ENCODE data around the gene MKLN1. TPM values are rescaled to one million over a fixed set of nuclear protein-coding genes. Genes with fewer than 3 reads are reported as not detected.
A peak's percentile ranks its signal among the peaks of the same experiment; 100 is the strongest.
"Not testable (repeated sequence)": the region's sequence is repeated elsewhere in the genome, so short reads cannot be mapped to it uniquely, and the experiment has no call there.

The MKLN1 gene
- total RNA-seq, 1 experiment from 2014 or later = 55.6 TPM

DNA sequence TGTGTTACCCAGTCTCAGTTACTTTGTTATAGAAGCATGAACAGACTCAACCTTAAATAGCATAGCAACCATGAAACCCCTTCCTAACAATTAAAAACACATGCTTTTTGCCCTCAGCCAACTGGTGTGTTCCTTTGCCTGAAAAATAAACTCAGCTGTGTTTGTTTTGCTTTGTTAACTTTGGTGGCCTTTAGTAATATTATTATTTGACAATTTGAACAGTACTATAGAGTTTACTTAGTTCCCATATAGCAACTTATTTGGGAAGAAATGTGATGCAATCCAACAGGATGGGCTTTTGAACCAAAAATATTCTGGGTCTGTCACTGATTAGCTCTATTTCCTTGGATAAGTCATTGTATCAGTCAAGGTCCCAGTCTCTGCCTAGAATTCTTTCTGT, 22.5 kb upstream of the MKLN1 start:
- DNase-seq (ENCODE audit: low read depth, low spot score) = no peak
- in situ Hi-C loops (cut with HindIII; ENCODE audit: low pct_unique_long_range_greater_than_20kb, low sequenced_read_pairs) = no loop called here

DNA sequence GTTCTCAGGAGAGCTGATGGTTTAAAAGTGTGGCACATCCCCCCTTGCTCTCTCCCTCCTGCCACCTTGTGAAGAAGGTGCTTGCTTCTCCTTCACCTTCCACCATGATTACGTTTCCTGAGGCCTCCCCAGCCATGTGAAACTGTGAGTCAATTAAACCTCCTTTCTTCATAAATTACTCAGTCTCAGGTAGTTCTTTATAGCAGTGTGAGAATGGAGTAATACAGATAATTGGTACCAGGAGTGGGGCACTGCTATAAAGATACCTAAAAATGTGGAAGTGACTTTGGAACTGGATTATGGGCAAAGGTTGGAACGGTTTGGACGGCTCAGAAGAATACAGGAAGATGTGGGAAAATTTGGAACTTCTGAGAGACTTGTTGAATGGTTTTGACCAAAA, 21.6 kb upstream of the MKLN1 start:
- DNase-seq (ENCODE audit: low read depth, low spot score); in situ Hi-C loops (cut with HindIII; ENCODE audit: low pct_unique_long_range_greater_than_20kb, low sequenced_read_pairs): not testable (repeated sequence)

DNA sequence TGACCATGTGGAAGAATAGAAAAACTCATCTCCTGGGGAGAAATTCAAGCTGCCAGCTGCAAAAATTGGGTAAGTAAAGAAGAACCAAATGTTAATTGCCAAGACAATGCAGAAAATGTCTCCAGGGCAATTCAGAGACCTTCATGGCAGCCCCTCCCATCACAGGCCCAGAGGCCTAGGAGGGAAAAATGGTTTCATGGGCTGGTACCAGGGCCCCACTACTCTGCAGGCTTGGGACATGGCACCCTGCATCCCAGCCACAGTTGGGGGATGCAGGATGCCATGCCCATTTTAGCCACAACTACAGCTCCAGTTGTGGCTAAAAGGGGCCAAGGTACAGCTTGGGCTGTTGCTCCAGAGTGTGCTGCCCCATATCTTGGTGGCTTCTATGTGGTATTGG, 20.9 kb upstream of the MKLN1 start:
- in situ Hi-C loops (cut with HindIII; ENCODE audit: low pct_unique_long_range_greater_than_20kb, low sequenced_read_pairs) = no loop called here
- no peak for DNase-seq (ENCODE audit: low read depth, low spot score)

DNA sequence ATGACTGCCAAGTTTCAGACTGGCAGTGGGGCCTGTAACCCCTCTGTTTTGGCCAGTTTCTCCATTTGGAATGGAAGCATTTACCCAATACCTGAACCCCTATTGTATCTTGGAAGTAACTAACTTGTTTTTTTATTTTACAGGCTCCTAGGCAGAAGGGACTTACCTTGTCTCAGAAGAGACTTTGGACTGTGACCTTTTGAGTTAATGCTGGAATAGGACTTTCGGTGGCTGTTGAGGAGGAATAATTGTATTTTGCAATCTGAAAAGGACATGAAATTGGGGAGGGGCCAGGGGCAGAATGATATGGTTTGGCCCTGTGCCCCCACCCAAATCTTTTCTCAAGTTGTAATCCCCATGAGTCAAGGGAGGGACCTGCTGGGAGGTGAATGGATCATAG, 20.0 kb upstream of the MKLN1 start:
- DNase-seq (ENCODE audit: low read depth, low spot score) = no peak
- in situ Hi-C loops (cut with HindIII; ENCODE audit: low pct_unique_long_range_greater_than_20kb, low sequenced_read_pairs) = no loop called here

DNA sequence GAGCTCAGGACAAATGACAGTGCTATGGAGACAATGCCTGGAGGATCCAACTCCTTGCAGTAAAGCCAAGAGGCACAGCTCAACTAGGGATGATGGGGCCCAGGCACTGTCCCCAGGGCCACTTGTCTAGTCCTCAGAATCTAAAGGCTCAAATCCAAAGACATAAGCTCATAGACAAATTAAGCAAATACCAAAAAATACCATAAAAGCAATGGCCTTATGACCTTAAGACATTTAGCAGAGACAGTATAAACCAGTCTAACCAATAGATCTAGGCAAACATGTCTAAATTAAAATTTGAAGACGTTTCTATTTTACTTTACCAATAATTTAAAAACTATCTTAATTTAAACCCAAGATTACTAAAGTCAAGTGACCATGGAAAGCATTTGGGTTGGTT, 14.8 kb upstream of the MKLN1 start:
- in situ Hi-C loops (cut with HindIII; ENCODE audit: low pct_unique_long_range_greater_than_20kb, low sequenced_read_pairs) = no loop called here
- no peak for DNase-seq (ENCODE audit: low read depth, low spot score)

DNA sequence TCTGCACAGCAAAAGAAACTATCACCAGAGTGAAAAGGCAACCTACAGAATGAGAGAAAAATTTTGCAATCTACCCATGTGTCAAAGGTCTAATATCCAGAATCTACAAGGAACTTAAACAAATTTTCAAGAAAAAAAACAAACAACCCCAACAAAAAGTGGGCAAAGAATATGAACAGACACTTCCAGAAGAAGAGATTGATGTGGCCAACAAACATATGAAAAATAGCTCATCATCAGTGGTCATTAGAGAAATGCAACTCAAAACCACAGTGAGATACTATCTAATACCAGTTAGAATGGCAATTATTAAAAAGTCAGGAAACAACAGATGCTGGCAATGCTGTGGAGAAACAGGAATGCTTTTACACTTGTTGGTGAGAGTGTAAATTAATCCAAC, 7.1 kb upstream of the MKLN1 start:
- in situ Hi-C loops (cut with HindIII; ENCODE audit: low pct_unique_long_range_greater_than_20kb, low sequenced_read_pairs) = no loop called here
- no peak for DNase-seq (ENCODE audit: low read depth, low spot score)

DNA sequence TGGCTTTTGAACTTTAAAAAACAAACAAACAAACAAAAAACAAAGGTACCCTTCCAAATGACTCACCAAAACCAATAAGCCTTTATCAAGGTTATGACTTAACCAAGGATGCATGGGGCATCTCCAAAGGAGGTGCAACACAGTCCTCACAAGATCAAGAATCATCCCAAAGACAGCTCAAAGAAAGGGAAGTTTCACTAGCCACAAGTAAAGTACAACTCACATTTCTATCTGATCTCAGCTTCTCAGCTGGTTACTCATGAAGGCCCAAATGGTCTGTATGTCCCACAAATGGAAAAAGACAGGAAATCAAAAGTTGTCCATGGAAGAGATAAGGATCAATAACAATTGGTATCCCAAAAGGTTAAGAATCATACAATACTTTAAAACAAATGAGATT, 6.0 kb upstream of the MKLN1 start:
- no peak for DNase-seq (ENCODE audit: low read depth, low spot score)
- in situ Hi-C loops (cut with HindIII; ENCODE audit: low pct_unique_long_range_greater_than_20kb, low sequenced_read_pairs) = no loop called here

DNA sequence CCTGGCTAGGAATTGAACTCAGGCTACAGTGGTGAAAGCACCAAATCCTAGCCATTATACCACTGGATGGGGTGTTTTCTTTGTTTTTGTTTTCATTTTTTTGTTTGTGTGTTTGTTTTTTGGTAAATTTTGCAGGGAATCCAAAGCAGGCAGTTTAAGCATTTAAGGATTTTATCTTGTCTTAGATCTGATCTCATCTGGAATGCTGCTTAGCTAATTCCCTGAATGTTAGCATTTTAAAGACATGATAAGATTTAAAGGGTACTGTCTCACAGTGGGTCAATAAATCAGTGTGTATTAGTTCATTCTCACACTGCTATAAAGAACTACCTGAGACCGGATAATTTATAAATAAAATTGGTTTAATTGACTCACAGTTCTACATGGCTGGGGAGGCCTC, 5.6 kb upstream of the MKLN1 start:
- in situ Hi-C loops (cut with HindIII; ENCODE audit: low pct_unique_long_range_greater_than_20kb, low sequenced_read_pairs) = no loop called here
- no peak for DNase-seq (ENCODE audit: low read depth, low spot score)

DNA sequence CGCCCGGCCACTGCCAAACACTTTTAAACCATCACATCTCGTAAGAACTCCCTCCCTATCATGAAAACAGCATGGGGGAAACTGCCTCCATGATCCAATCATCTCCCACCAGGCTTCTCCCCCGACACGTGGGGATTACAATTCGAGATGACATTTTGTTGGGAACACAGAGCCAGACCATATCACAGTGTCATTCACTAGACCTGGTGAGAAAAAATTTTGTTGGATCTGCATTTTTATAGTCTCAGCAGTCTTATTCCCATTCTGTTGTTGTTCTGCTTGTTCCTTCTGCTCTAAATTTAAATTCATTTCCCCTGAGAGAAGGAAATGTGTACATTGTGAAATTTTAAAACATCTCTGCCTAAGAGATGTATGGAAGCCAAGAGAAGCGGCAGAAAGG, 4.8 kb upstream of the MKLN1 start:
- in situ Hi-C loops (cut with HindIII; ENCODE audit: low pct_unique_long_range_greater_than_20kb, low sequenced_read_pairs) = no loop called here
- no peak for DNase-seq (ENCODE audit: low read depth, low spot score)

DNA sequence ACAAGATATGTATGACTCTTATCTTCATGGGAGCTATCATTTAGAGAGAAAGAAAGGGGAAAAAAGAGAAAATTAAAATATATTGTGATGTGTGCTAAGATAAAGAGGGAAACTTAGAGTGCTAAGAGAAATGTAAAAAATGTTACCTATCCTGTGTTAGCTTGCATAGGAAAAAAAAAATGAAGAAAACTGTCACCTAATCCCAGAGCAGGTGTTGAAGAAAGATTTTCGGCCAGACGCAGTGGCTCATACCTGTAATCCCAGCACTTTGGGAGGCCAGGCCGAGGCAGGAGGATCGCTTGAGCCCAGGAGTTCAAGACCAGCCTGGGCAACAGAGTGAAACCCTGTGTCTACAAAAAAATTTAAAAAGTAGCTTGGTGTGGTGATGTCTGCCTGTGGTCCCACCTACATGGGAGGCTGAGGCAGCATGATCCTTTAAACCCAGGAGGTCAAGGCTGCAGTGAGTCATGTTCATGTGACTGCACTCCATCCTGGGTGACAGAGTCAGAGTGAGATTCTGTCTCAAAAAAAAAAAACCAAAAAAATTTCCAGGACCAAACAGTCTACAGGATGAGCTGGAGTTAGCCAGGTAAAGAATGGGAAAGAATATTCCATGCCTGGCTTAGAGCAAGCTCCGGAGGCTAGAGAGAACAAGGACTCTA, 2.4 kb upstream of the MKLN1 start:
- in situ Hi-C loops (cut with HindIII; ENCODE audit: low pct_unique_long_range_greater_than_20kb, low sequenced_read_pairs) = no loop called here
- DNase-seq (ENCODE audit: low read depth, low spot score) = no peak

DNA sequence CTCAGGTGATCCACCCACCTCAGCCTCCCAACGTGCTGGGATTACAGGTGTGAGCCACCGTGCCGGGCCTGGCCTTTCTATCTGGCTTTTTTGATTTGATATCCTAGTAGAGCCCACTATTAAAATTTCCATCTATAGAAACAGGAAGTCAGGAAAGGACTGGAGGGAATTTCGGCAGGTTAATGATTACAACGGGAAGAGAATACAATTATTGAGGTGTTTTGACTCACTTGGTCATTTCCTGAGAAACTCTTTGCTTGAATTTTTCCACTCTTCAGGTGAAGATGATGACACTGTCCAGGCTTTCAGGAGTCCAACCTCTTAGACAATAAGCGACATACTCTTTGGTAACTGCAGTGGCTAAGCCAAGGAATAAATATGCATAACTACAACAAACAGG, 1.1 kb upstream of the MKLN1 start:
- in situ Hi-C loops (cut with HindIII; ENCODE audit: low pct_unique_long_range_greater_than_20kb, low sequenced_read_pairs) = no loop called here
- DNase-seq (ENCODE audit: low read depth, low spot score) = no peak

DNA sequence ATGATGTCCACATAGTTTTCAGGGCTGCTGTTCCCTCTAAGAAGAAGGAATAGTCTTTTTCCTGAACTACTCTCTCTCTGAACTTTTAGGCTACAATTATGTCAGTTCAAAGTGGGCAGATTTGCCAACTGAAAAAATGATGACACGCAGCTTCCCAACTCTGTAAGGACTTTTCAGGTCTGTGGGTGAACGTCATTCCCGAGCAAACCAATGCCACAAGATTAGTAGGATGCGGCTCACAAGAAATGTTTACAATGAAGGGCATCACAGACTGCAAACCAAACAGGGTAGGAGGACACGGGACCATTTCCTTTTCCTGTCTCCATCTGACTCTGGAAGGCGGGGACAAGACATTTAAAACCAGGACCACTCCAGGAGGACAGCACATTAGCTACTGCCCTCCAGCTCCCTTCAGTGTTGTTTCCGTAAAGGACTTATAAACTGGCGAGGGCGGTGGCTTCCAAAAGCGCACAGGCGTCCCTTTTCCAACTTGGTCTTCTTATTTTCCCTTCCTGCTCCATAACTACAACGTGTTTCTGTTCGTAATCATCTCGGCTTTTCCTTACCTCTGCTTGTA, 539 bp upstream of the MKLN1 start:
- in situ Hi-C loops (cut with HindIII; ENCODE audit: low pct_unique_long_range_greater_than_20kb, low sequenced_read_pairs) = no loop called here
- peak; percentile 71 for DNase-seq (ENCODE audit: low read depth, low spot score)

DNA sequence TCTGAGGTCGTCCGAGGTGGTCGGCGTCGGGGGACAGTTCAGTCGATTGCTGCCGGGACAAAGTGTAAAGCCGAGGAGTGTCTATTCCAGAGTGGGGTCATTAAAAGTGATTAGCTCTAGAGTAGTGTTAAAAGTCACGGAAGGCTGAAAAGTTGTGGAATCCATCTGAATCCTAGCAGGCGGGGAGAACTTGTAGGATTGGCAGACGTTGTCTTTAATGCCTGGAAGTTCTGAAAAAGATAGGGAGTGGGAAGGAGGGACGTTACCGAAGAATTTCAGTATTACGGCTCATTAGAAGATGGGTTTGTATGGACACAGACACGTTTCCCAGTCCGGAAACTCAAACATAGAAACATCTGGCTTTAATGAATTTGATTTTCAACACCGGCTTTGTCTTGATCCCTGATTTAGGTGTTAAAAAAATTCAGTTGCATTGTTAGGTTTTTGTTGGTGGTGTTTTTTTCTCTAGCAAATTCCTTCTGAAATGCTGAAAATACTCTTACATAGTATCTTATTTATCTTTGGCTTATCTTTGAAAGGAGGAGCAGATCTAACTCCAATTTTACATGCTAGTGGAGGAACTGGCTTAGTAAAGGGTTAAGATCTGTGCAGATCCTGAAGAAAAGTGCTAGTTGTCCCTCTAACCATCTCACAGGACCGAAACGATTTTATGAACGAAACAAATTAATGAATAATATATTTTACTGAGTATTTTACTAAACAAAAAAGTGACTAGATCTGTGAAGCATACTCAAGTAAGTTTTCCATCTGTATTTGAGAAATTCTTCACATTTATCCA, 900 bp downstream of the MKLN1 start:
- DNase-seq (ENCODE audit: low read depth, low spot score) = peak; percentile 35
- in situ Hi-C loops (cut with HindIII; ENCODE audit: low pct_unique_long_range_greater_than_20kb, low sequenced_read_pairs) = no loop called here

DNA sequence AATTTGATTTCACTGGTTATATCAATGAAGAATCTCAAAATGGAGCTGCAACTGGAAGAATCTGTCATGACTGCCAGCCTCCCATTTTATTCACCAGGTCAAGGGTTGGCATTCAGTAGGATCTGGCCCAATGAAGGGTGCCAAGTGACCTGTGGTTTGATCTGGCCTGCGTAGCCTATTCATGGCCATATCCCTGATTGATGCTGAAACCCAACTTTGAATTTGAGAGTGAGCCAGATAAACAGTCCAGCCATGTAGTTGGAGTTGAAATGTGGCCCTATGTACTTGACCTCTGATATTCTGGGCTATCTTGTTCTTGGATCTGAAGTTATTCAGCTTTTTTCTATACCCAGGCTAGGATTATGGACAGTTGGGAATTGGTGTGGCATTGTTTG, 1.5 kb downstream of the MKLN1 start:
- DNase-seq (ENCODE audit: low read depth, low spot score) = peak; percentile 34
- in situ Hi-C loops (cut with HindIII; ENCODE audit: low pct_unique_long_range_greater_than_20kb, low sequenced_read_pairs) = no loop called here

DNA sequence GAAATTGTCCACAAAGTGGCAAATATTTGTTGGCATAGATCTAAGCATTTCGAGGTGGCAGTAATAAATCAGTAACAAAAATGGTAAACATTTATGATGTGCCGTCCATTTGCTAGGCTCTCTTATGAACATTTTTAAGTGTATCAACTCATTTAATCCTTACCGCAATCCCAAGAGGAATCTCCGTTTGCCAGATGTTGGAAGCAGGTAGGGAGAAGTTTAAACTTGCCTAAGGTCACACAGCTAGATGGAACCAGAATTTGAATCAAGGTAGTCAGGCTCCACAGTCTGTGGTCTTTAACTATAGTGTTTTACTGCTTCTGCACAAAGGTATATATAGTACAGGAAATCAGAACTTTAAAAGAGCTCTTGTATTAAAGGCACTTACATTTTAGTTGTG, 2.6 kb downstream of the MKLN1 start:
- DNase-seq (ENCODE audit: low read depth, low spot score) = no peak
- in situ Hi-C loops (cut with HindIII; ENCODE audit: low pct_unique_long_range_greater_than_20kb, low sequenced_read_pairs) = no loop called here

DNA sequence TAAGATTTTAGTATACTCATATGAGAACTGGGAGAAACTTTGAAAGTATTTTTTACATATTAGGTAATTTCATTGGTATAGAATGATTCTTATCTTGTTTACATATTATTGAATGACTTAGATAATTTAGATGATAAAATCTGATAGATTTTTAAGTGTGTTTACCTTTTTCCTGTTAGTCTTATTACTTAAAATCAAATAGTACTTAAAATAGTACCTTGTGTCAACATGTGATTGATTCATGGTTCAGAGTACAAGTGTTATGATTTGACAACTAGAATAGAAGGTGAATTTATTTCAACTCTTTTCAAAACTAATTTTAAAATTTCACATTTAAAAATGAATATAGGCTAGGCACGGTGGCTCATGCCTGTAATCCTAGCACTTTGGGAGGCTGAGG, 4.1 kb downstream of the MKLN1 start:
- in situ Hi-C loops (cut with HindIII; ENCODE audit: low pct_unique_long_range_greater_than_20kb, low sequenced_read_pairs) = no loop called here
- no peak for DNase-seq (ENCODE audit: low read depth, low spot score)

DNA sequence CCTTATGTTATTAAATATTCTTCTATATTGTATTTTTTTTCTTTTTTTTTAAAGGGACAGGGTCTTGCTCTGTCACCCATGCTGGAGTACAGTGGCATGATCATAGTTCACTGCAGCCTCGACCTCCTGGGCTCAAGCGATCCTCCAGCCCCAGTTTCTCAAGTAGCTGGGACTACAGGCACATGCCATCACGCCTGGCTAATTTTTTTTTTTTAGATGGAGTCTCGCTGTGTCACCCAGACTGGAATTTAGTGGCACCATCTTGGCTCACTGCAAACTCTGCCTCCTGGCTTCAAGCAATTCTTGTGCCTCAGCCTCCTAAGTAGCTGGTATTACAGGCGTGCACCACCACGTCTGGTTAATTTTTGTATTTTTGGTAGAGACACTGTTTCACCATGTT, 5.1 kb downstream of the MKLN1 start:
- in situ Hi-C loops (cut with HindIII; ENCODE audit: low pct_unique_long_range_greater_than_20kb, low sequenced_read_pairs); DNase-seq (ENCODE audit: low read depth, low spot score): not testable (repeated sequence)

DNA sequence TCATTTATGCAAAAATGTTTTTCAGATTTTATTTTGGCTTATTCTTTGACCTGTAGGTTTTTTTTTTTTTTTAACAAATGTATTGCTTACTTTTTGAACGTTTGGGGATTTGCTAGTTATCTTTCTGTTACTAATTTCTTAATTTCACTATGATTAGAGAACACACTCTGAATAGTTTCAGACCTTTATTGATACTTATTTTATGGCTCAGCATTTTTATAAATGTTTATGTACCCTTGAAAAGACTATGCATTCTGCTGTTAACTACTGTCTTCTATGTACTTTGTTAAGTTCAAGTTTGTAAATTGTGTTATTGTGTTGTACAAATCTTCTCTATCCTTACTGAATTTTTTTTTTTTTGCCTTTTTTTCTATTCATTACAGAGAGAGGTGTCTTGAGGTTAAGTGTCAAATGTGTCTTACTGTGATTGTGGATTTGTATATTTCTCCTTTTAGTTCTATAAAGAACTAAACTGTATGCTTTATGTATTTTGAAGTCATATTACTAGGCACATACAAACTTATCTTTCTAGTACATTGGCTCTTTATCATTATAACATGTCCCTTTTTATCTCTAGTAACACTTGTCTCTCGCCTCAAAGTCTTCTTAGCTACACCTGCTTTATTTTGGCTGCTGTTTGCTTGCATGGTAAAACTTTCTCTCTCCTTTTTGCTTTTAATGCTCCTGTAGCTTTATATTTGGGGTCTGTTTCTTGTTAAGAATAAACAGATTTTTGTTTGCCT, 8.1 kb downstream of the MKLN1 start:
- DNase-seq (ENCODE audit: low read depth, low spot score) = no peak

More for the DNA sequence above, 8.1 kb downstream of the MKLN1 start:
- in situ Hi-C loops (cut with HindIII; ENCODE audit: low pct_unique_long_range_greater_than_20kb, low sequenced_read_pairs) = no loop called here
